Measurements from ENCODE around the gene SFXN1.

The SFXN1 gene

GRCh38 chr5:175560011-175560410, 81.7 kb downstream of the SFXN1 start:
- Histone ChIP-seq H3K4me2 (ENCODE audit: low read length) (no peak overlapping the region), H2BK5ac (ENCODE audit: low read depth, low read length, poor library complexity) (no peak overlapping the region), H3K14ac (ENCODE audit: low read length) (no peak overlapping the region), H4K12ac (ENCODE audit: low read depth, low read length) (no peak overlapping the region), H3K4me3 (ENCODE audit: low read depth, low read length) (no peak overlapping the region), H2AFZ (ENCODE audit: insufficient read depth, low read length, poor library complexity) (no peak overlapping the region), H3K36me3 (ENCODE audit: control insufficient read depth in 1 of 2, insufficient read depth in 2 of 2, low read length in 2 of 2) (no peaks in the 10 kb centered on the region), H3K27ac (ENCODE audit: low read depth, low read length) (no peak overlapping the region), H4K91ac (ENCODE audit: low read depth, low read length) (no peak overlapping the region), H3K9me3 (ENCODE audit: insufficient read depth, low read depth, low read length) (no peaks in the 10 kb centered on the region), H3K79me1 (ENCODE audit: low read length) (no peaks in the 10 kb centered on the region), H3K27me3 (ENCODE audit: insufficient read depth, low read length) (no peaks in the 10 kb centered on the region), H2AK5ac (ENCODE audit: low read length) (no peak overlapping the region), H2BK12ac (ENCODE audit: low read length) (no peak overlapping the region), H3K79me2 (ENCODE audit: control insufficient read depth, insufficient read depth, low read length, poor library complexity) (no peaks in the 10 kb centered on the region), H3K4ac (ENCODE audit: low read depth, low read length) (no peak overlapping the region), H2BK120ac (ENCODE audit: insufficient read depth, low read length, poor library complexity) (no peak overlapping the region), H4K8ac (ENCODE audit: low read depth, low read length) (no peak overlapping the region), H3K18ac (ENCODE audit: low read length) (no peak overlapping the region), H3K23ac (ENCODE audit: low read length) (no peak overlapping the region), H3K4me1 (ENCODE audit: control insufficient read depth in 1 of 2, insufficient read depth in 2 of 2, low read length in 2 of 2) (peaks cover 0 to 7% of the 10 kb centered on the region in 2 experiments), H3K9ac (ENCODE audit: low read length) (no peak overlapping the region)
- no CpG with 5 or more reads among the region's 2 CpGs for WGBS (ENCODE audit: extremely low coverage, insufficient coverage, insufficient read length)
- DNase-seq, result no peak

GRCh38 chr5:175561085-175561484, 82.7 kb downstream of the SFXN1 start:
- no peak overlapping the region for H4K8ac ChIP-seq (ENCODE audit: low read depth, low read length)
- no peak overlapping the region for H4K12ac ChIP-seq (ENCODE audit: low read depth, low read length)
- H2BK12ac ChIP-seq (ENCODE audit: low read length), result no peak overlapping the region
- no CpG with 5 or more reads among the region's 5 CpGs for WGBS (ENCODE audit: extremely low coverage, insufficient coverage, insufficient read length)
- H4K91ac ChIP-seq (ENCODE audit: low read depth, low read length), result no peak overlapping the region
- no peaks in the 10 kb centered on the region for H3K9me3 ChIP-seq (ENCODE audit: insufficient read depth, low read depth, low read length)
- H3K23ac ChIP-seq (ENCODE audit: low read length), result no peak overlapping the region
- no peaks in the 10 kb centered on the region for H3K27me3 ChIP-seq (ENCODE audit: insufficient read depth, low read length)
- H3K4me2 ChIP-seq (ENCODE audit: low read length), result no peak overlapping the region
- no peak overlapping the region for H2AK5ac ChIP-seq (ENCODE audit: low read length)
- H3K4me3 ChIP-seq (ENCODE audit: low read depth, low read length), result no peak overlapping the region
- no peak overlapping the region for H2AFZ ChIP-seq (ENCODE audit: insufficient read depth, low read length, poor library complexity)
- no peak overlapping the region for H3K4ac ChIP-seq (ENCODE audit: low read depth, low read length)
- no peak overlapping the region for H3K14ac ChIP-seq (ENCODE audit: low read length)
- no peaks in the 10 kb centered on the region for H3K79me2 ChIP-seq (ENCODE audit: control insufficient read depth, insufficient read depth, low read length, poor library complexity)
- H2BK120ac ChIP-seq (ENCODE audit: insufficient read depth, low read length, poor library complexity), result no peak overlapping the region
- H3K27ac ChIP-seq (ENCODE audit: low read depth, low read length), result no peak overlapping the region
- DNase-seq, result no peak
- H3K36me3 ChIP-seq (ENCODE audit: control insufficient read depth in 1 of 2, insufficient read depth in 2 of 2, low read length in 2 of 2), result no peaks in the 10 kb centered on the region
- no peak overlapping the region for H3K18ac ChIP-seq (ENCODE audit: low read length)
- H3K79me1 ChIP-seq (ENCODE audit: low read length), result no peaks in the 10 kb centered on the region
- no peak overlapping the region for H2BK5ac ChIP-seq (ENCODE audit: low read depth, low read length, poor library complexity)
- H3K9ac ChIP-seq (ENCODE audit: low read length), result no peak overlapping the region
- peaks cover 0 to 7% of the 10 kb centered on the region in 2 experiments for H3K4me1 ChIP-seq (ENCODE audit: control insufficient read depth in 1 of 2, insufficient read depth in 2 of 2, low read length in 2 of 2)

GRCh38 chr5:175564716-175565115, 86.4 kb downstream of the SFXN1 start:
- Histone ChIP-seq H3K9ac (ENCODE audit: low read length) (no peak overlapping the region), H3K18ac (ENCODE audit: low read length) (no peak overlapping the region), H3K9me3 (ENCODE audit: insufficient read depth, low read depth, low read length) (no peaks in the 10 kb centered on the region), H3K27ac (ENCODE audit: low read depth, low read length) (no peak overlapping the region), H3K36me3 (ENCODE audit: control insufficient read depth in 1 of 2, insufficient read depth in 2 of 2, low read length in 2 of 2) (no peaks in the 10 kb centered on the region), H3K4me1 (ENCODE audit: control insufficient read depth in 1 of 2, insufficient read depth in 2 of 2, low read length in 2 of 2) (no peaks in the 10 kb centered on the region), H2BK120ac (ENCODE audit: insufficient read depth, low read length, poor library complexity) (no peak overlapping the region), H2BK12ac (ENCODE audit: low read length) (no peak overlapping the region), H3K27me3 (ENCODE audit: insufficient read depth, low read length) (no peaks in the 10 kb centered on the region), H3K14ac (ENCODE audit: low read length) (no peak overlapping the region), H3K79me1 (ENCODE audit: low read length) (no peaks in the 10 kb centered on the region), H3K23ac (ENCODE audit: low read length) (no peak overlapping the region), H2BK5ac (ENCODE audit: low read depth, low read length, poor library complexity) (no peak overlapping the region), H2AK5ac (ENCODE audit: low read length) (no peak overlapping the region), H4K8ac (ENCODE audit: low read depth, low read length) (no peak overlapping the region), H3K4ac (ENCODE audit: low read depth, low read length) (no peak overlapping the region), H3K4me2 (ENCODE audit: low read length) (no peak overlapping the region), H4K12ac (ENCODE audit: low read depth, low read length) (no peak overlapping the region), H2AFZ (ENCODE audit: insufficient read depth, low read length, poor library complexity) (no peak overlapping the region), H3K4me3 (ENCODE audit: low read depth, low read length) (no peak overlapping the region), H4K91ac (ENCODE audit: low read depth, low read length) (no peak overlapping the region), H3K79me2 (ENCODE audit: control insufficient read depth, insufficient read depth, low read length, poor library complexity) (no peaks in the 10 kb centered on the region)
- no peak for DNase-seq
- no CpG with 5 or more reads among the region's 1 CpG for WGBS (ENCODE audit: extremely low coverage, insufficient coverage, insufficient read length)

- Histone ChIP-seq H3K79me2 (ENCODE audit: control insufficient read depth, insufficient read depth, low read length, poor library complexity) (no peaks in the 10 kb centered on the region), H3K23ac (ENCODE audit: low read length) (no peak overlapping the region), H3K4me3 (ENCODE audit: low read depth, low read length) (no peak overlapping the region), H3K18ac (ENCODE audit: low read length) (no peak overlapping the region), H3K27ac (ENCODE audit: low read depth, low read length) (no peak overlapping the region), H3K4ac (ENCODE audit: low read depth, low read length) (no peak overlapping the region), H3K4me2 (ENCODE audit: low read length) (no peak overlapping the region), H3K9me3 (ENCODE audit: insufficient read depth, low read depth, low read length) (peaks cover 3% of the 10 kb centered on the region), H3K9ac (ENCODE audit: low read length) (no peak overlapping the region), H4K8ac (ENCODE audit: low read depth, low read length) (no peak overlapping the region), H3K4me1 (ENCODE audit: control insufficient read depth in 1 of 2, insufficient read depth in 2 of 2, low read length in 2 of 2) (no peaks in the 10 kb centered on the region), H2AK5ac (ENCODE audit: low read length) (no peak overlapping the region), H4K91ac (ENCODE audit: low read depth, low read length) (no peak overlapping the region), H3K79me1 (ENCODE audit: low read length) (no peaks in the 10 kb centered on the region), H2AFZ (ENCODE audit: insufficient read depth, low read length, poor library complexity) (no peak overlapping the region), H2BK12ac (ENCODE audit: low read length) (no peak overlapping the region), H3K14ac (ENCODE audit: low read length) (no peak overlapping the region), H3K36me3 (ENCODE audit: control insufficient read depth in 1 of 2, insufficient read depth in 2 of 2, low read length in 2 of 2) (no peaks in the 10 kb centered on the region), H2BK5ac (ENCODE audit: low read depth, low read length, poor library complexity) (no peak overlapping the region), H2BK120ac (ENCODE audit: insufficient read depth, low read length, poor library complexity) (no peak overlapping the region), H4K12ac (ENCODE audit: low read depth, low read length) (no peak overlapping the region), H3K27me3 (ENCODE audit: insufficient read depth, low read length) (no peaks in the 10 kb centered on the region)
- no CpG with 5 or more reads among the region's 2 CpGs for WGBS (ENCODE audit: extremely low coverage, insufficient coverage, insufficient read length)
- no peak for DNase-seq
Measured at GRCh38 chr5:175566697-175567096, 88.3 kb downstream of the SFXN1 start.
